ENCODE measurements around the gene BSN.

The BSN gene

GRCh38 chr3:49534581-49535441 is 19.5 kb upstream of the BSN start:
- WGBS (ENCODE audit: insufficient coverage, insufficient read length) = no CpG with 5 or more reads among the region's 14 CpGs
- H3K27ac ChIP-seq (ENCODE audit: low read length) = no peak overlapping the region

GRCh38 chr3:49535971-49536874 is 18.1 kb upstream of the BSN start:
- no CpG with 5 or more reads among the region's 7 CpGs for WGBS (ENCODE audit: insufficient coverage, insufficient read length)
- H3K4me3 ChIP-seq (ENCODE audit: low read length) = no peak overlapping the region
- no peak overlapping the region for H3K27ac ChIP-seq (ENCODE audit: low read length)
- H3K36me3 ChIP-seq (ENCODE audit: control insufficient read depth, insufficient read depth, low read length) = peaks cover 18% of the 10 kb centered on the region
- no peak for DNase-seq (ENCODE audit: low read depth, low spot score)
- no peaks in the 10 kb centered on the region for H3K27me3 ChIP-seq (ENCODE audit: control insufficient read depth, insufficient read depth, low read length)
- no peaks in the 10 kb centered on the region for H3K9me3 ChIP-seq (ENCODE audit: control insufficient read depth, insufficient read depth, low read length)
- peaks cover 1% of the 10 kb centered on the region; the same call in 1 of the 2 replicates for H3K4me1 ChIP-seq (ENCODE audit: control insufficient read depth, insufficient read depth, low read length)

More at GRCh38 chr3:49534581-49535441, 19.5 kb upstream of the BSN start:
- H3K4me1 ChIP-seq (ENCODE audit: control insufficient read depth, insufficient read depth, low read length) = peaks cover 1% of the 10 kb centered on the region; the same call in 1 of the 2 replicates
- H3K9me3 ChIP-seq (ENCODE audit: control insufficient read depth, insufficient read depth, low read length) = no peaks in the 10 kb centered on the region
- peaks cover 25% of the 10 kb centered on the region for H3K36me3 ChIP-seq (ENCODE audit: control insufficient read depth, insufficient read depth, low read length)
- no peaks in the 10 kb centered on the region for H3K27me3 ChIP-seq (ENCODE audit: control insufficient read depth, insufficient read depth, low read length)
- DNase-seq (ENCODE audit: low read depth, low spot score) = no peak
- no peak overlapping the region for H3K4me3 ChIP-seq (ENCODE audit: low read length)

GRCh38 chr3:49536875-49537533 is 17.3 kb upstream of the BSN start:
- Histone ChIP-seq H3K27me3 (ENCODE audit: control insufficient read depth, insufficient read depth, low read length) (no peaks in the 10 kb centered on the region), H3K27ac (ENCODE audit: low read length) (no peak overlapping the region), H3K36me3 (ENCODE audit: control insufficient read depth, insufficient read depth, low read length) (peaks cover 10% of the 10 kb centered on the region), H3K4me1 (ENCODE audit: control insufficient read depth, insufficient read depth, low read length) (peaks cover 1% of the 10 kb centered on the region; the same call in 1 of the 2 replicates), H3K4me3 (ENCODE audit: low read length) (no peak overlapping the region), H3K9me3 (ENCODE audit: control insufficient read depth, insufficient read depth, low read length) (no peaks in the 10 kb centered on the region)
- no peak for DNase-seq (ENCODE audit: low read depth, low spot score)
- no CpG with 5 or more reads among the region's 16 CpGs for WGBS (ENCODE audit: insufficient coverage, insufficient read length)

- Histone ChIP-seq H3K27me3 (ENCODE audit: control insufficient read depth, insufficient read depth, low read length) (no peaks in the 10 kb centered on the region), H3K4me1 (ENCODE audit: control insufficient read depth, insufficient read depth, low read length) (0 out of 2 replicates have a peak, but pooled peaks cover 1% of the 10 kb centered on the region), H3K4me3 (ENCODE audit: low read length) (peak overlapping the region; percentile 41; the same call in 1 of the 2 replicates), H3K27ac (ENCODE audit: low read length) (no peak overlapping the region), H3K36me3 (ENCODE audit: control insufficient read depth, insufficient read depth, low read length) (no peaks in the 10 kb centered on the region), H3K9me3 (ENCODE audit: control insufficient read depth, insufficient read depth, low read length) (no peaks in the 10 kb centered on the region)
- DNase-seq (ENCODE audit: low read depth, low spot score) = peak; percentile 81
- WGBS (ENCODE audit: insufficient coverage, insufficient read length) = no CpG with 5 or more reads among the region's 63 CpGs
Measured at GRCh38 chr3:49539659-49540560, 14.4 kb upstream of the BSN start.

- Histone ChIP-seq H3K27ac (ENCODE audit: low read length) (no peak overlapping the region), H3K9me3 (ENCODE audit: control insufficient read depth, insufficient read depth, low read length) (no peaks in the 10 kb centered on the region), H3K36me3 (ENCODE audit: control insufficient read depth, insufficient read depth, low read length) (no peaks in the 10 kb centered on the region), H3K27me3 (ENCODE audit: control insufficient read depth, insufficient read depth, low read length) (no peaks in the 10 kb centered on the region), H3K4me3 (ENCODE audit: low read length) (no peak overlapping the region), H3K4me1 (ENCODE audit: control insufficient read depth, insufficient read depth, low read length) (peaks cover 4% of the 10 kb centered on the region)
- no peak for DNase-seq (ENCODE audit: low read depth, low spot score)
Measured at GRCh38 chr3:49552087-49552486, 2.2 kb upstream of the BSN start.

GRCh38 chr3:49553324-49553691 is 969 bp upstream of the BSN start:
- H3K27me3 ChIP-seq (ENCODE audit: control insufficient read depth, insufficient read depth, low read length) = no peaks in the 10 kb centered on the region
- H3K4me3 ChIP-seq (ENCODE audit: low read length) = peak overlapping the region; percentile 61; the same call in 1 of the 2 replicates
- WGBS (ENCODE audit: insufficient coverage, insufficient read length) = no CpG with 5 or more reads among the region's 8 CpGs
- H3K4me1 ChIP-seq (ENCODE audit: control insufficient read depth, insufficient read depth, low read length) = peaks cover 4% of the 10 kb centered on the region
- no peaks in the 10 kb centered on the region for H3K36me3 ChIP-seq (ENCODE audit: control insufficient read depth, insufficient read depth, low read length)
- H3K9me3 ChIP-seq (ENCODE audit: control insufficient read depth, insufficient read depth, low read length) = no peaks in the 10 kb centered on the region
- DNase-seq (ENCODE audit: low read depth, low spot score) = no peak
- H3K27ac ChIP-seq (ENCODE audit: low read length) = no peak overlapping the region

- no peaks in the 10 kb centered on the region for H3K36me3 ChIP-seq (ENCODE audit: control insufficient read depth, insufficient read depth, low read length)
- no peak overlapping the region for H3K27ac ChIP-seq (ENCODE audit: low read length)
- no CpG with 5 or more reads among the region's 66 CpGs for WGBS (ENCODE audit: insufficient coverage, insufficient read length)
- peak overlapping the region; percentile 61; the same call in 1 of the 2 replicates for H3K4me3 ChIP-seq (ENCODE audit: low read length)
- H3K4me1 ChIP-seq (ENCODE audit: control insufficient read depth, insufficient read depth, low read length) = peaks cover 4% of the 10 kb centered on the region
- H3K9me3 ChIP-seq (ENCODE audit: control insufficient read depth, insufficient read depth, low read length) = no peaks in the 10 kb centered on the region
- DNase-seq (ENCODE audit: low read depth, low spot score) = no peak
- H3K27me3 ChIP-seq (ENCODE audit: control insufficient read depth, insufficient read depth, low read length) = no peaks in the 10 kb centered on the region
Measured at GRCh38 chr3:49554633-49555265, 472 bp downstream of the BSN start.

- WGBS (ENCODE audit: insufficient coverage, insufficient read length) = no CpG with 5 or more reads among the region's 3 CpGs
- no peaks in the 10 kb centered on the region for H3K36me3 ChIP-seq (ENCODE audit: control insufficient read depth, insufficient read depth, low read length)
- H3K4me1 ChIP-seq (ENCODE audit: control insufficient read depth, insufficient read depth, low read length) = peaks cover 4% of the 10 kb centered on the region
- H3K27ac ChIP-seq (ENCODE audit: low read length) = no peak overlapping the region
- no peak for DNase-seq (ENCODE audit: low read depth, low spot score)
- no peak overlapping the region for H3K4me3 ChIP-seq (ENCODE audit: low read length)
- H3K27me3 ChIP-seq (ENCODE audit: control insufficient read depth, insufficient read depth, low read length) = no peaks in the 10 kb centered on the region
- no peaks in the 10 kb centered on the region for H3K9me3 ChIP-seq (ENCODE audit: control insufficient read depth, insufficient read depth, low read length)
Measured at GRCh38 chr3:49556500-49557275, 2.4 kb downstream of the BSN start.
